Osteocyte (in vitro differentiated cells): ENCODE measurements around the gene NOC2L. TPM values are rescaled to one million over a fixed set of nuclear protein-coding genes. Genes with fewer than 3 reads are reported as not detected.

ENCODE experiments used
- DNase-seq: peaks from one replicate; pipeline ENCODE4 v3.0.0; 2021; ENCODE audit warnings: mixed read lengths; ENCODE audit not compliant: unreplicated experiment; ENCODE audit errors: extremely low spot score
- H3K27ac Mint-ChIP-seq: one replicate; pipeline ENCODE4 v1.8.0; 2021; ENCODE audit warnings: mild to moderate bottlenecking, mixed read lengths; ENCODE audit not compliant: unreplicated experiment
- H3K27me3 Mint-ChIP-seq: one replicate; pipeline ENCODE4 v1.8.0; 2021; ENCODE audit warnings: mixed read lengths; ENCODE audit not compliant: unreplicated experiment
- H3K36me3 Mint-ChIP-seq: one replicate; pipeline ENCODE4 v1.8.0; 2021; ENCODE audit warnings: mixed read lengths; ENCODE audit not compliant: unreplicated experiment
- H3K4me1 Mint-ChIP-seq: one replicate; pipeline ENCODE4 v1.8.0; 2021; ENCODE audit warnings: mixed read lengths; ENCODE audit not compliant: unreplicated experiment
- H3K4me3 Mint-ChIP-seq: one replicate; pipeline ENCODE4 v1.8.0; 2021; ENCODE audit warnings: mild to moderate bottlenecking, moderate library complexity, mixed read lengths; ENCODE audit not compliant: unreplicated experiment
- H3K9me3 Mint-ChIP-seq: one replicate; pipeline ENCODE4 v1.8.0; 2021; ENCODE audit warnings: mixed read lengths; ENCODE audit not compliant: unreplicated experiment
- total RNA-seq: library from RNA; stranded (reverse); gene quantifications from 2 replicates; pipeline ENCODE4 v1.2.1, GENCODE V29; 2021
- TF ChIP-seq, protein P1 (sequence below): fragments of 200-600 bp; sonication (generic); IDR thresholded peaks from 2 replicates; pipeline ENCODE4 v1.5.0; 2021; ENCODE audit warnings: antibody characterized with exemption, mild to moderate bottlenecking, moderate library complexity

Gene NOC2L
- total RNA-seq, 1 donor from 2014 or later: 60.5 TPM

- no peak overlapping the region for H3K4me3 Mint-ChIP-seq
- H3K27ac Mint-ChIP-seq: no peak overlapping the region
- TF ChIP-seq, protein P1, sequence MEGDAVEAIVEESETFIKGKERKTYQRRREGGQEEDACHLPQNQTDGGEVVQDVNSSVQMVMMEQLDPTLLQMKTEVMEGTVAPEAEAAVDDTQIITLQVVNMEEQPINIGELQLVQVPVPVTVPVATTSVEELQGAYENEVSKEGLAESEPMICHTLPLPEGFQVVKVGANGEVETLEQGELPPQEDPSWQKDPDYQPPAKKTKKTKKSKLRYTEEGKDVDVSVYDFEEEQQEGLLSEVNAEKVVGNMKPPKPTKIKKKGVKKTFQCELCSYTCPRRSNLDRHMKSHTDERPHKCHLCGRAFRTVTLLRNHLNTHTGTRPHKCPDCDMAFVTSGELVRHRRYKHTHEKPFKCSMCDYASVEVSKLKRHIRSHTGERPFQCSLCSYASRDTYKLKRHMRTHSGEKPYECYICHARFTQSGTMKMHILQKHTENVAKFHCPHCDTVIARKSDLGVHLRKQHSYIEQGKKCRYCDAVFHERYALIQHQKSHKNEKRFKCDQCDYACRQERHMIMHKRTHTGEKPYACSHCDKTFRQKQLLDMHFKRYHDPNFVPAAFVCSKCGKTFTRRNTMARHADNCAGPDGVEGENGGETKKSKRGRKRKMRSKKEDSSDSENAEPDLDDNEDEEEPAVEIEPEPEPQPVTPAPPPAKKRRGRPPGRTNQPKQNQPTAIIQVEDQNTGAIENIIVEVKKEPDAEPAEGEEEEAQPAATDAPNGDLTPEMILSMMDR: no peak
- peaks cover 13% of the 10 kb centered on the region for H3K27me3 Mint-ChIP-seq
- no peak for DNase-seq
- H3K9me3 Mint-ChIP-seq: no peaks in the 10 kb centered on the region
- no peaks in the 10 kb centered on the region for H3K36me3 Mint-ChIP-seq
- H3K4me1 Mint-ChIP-seq: peaks cover 24% of the 10 kb centered on the region
Observed at GRCh38 chr1:909861-910310, 49.2 kb downstream of the NOC2L start.

- H3K27ac Mint-ChIP-seq: no peak overlapping the region
- no peaks in the 10 kb centered on the region for H3K36me3 Mint-ChIP-seq
- no peak for DNase-seq
- no peaks in the 10 kb centered on the region for H3K9me3 Mint-ChIP-seq
- peaks cover 25% of the 10 kb centered on the region for H3K4me1 Mint-ChIP-seq
- no peak overlapping the region for H3K4me3 Mint-ChIP-seq
- peaks cover 7% of the 10 kb centered on the region for H3K27me3 Mint-ChIP-seq
- TF ChIP-seq, protein P1: no peak
Observed at GRCh38 chr1:908661-909060, 50.4 kb downstream of the NOC2L start.

DNA sequence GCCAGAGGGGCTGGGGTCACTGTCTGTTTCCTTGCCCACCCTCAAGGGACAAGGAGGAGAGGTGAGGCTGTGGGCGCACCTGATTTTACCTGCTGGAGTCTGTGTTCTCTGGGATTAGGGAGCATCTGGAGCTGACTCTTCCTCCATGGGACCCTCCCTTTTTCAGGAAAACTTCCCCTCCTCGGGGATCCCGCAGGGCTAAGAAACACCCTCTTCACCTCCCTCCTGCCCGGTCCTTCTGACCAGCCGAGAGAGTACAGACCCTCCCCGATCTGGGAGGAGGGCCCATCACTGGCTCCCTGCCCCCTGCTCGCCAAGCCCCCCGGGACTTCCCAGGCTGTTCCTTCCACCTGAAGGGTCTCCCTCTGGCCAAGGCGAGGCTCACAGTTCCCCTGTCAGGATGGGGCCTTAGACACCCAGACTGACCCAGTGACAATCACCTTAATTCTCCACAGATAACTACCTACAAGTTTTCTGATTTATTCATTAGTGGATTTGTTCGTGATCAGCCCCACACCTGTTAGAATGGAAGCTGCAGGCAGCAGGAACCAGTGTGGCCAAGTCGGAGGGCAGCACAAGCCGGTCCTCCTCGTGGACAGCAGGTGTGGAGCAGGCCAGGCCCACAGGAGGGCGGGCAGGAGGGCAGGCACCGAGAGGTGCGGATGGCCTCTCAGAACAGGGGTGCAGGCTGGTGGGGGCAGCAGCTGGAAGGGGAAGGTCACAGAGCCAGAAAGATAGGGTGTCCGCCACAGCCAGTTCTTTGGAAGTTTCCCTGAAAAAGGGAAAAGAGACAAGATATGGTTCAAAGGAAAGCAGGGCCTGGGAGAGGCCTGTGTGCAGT lies 51.2 kb downstream of the NOC2L start:
- Mint-ChIP-seq H3K4me1 (peaks cover 25% of the 10 kb centered on the region), H3K27me3 (peaks cover 6% of the 10 kb centered on the region), H3K36me3 (no peaks in the 10 kb centered on the region), H3K4me3 (no peak overlapping the region), H3K9me3 (no peaks in the 10 kb centered on the region), H3K27ac (no peak overlapping the region)
- TF ChIP-seq, protein P1: no peak
- no peak for DNase-seq

DNA sequence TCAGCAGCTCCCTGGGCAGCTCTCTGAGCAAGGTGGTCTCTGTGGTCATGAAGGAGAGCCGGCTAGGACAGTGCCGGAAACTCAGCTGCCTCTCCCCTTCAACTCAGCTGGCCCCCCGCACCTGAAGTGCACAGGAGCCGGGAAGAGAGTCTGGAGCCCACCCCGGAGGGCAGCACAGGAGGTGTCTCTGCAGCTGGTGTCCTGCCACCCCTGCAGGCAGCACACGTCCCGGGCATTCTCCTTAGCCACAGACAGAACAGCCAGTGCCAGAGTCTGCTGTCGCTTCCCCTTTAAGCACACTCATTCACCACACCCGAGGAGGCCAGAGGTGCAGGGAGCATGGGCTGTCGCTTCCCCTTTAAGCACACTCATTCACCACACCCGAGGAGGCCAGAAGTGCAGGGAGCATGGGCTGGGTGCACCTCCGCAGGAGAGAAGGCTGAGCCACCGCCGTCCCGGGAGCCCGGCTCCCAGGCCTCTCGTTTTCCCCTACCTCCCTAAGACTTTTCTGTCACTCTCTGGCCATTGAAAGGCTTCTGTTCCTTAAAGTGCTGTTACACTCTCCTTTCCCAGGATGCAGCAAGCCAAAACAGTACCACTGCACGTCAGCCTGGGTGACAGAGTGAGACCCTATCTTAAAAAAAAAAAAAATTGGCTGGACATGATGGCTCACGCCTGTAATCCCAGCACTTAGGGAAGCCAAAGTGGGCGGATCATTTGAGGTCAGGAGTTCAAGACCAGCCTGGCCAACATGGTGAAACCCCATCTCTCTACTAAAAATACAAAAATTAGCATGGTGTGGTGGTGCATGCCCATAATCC lies 52.2 kb downstream of the NOC2L start:
- H3K9me3 Mint-ChIP-seq: no peaks in the 10 kb centered on the region

More for the DNA sequence above, 52.2 kb downstream of the NOC2L start:
- TF ChIP-seq, protein P1: no peak
- Mint-ChIP-seq H3K27ac (peak overlapping the region; percentile 34), H3K4me3 (peak overlapping the region; percentile 26), H3K36me3 (no peaks in the 10 kb centered on the region), H3K4me1 (peaks cover 25% of the 10 kb centered on the region), H3K27me3 (no peaks in the 10 kb centered on the region)
- no peak for DNase-seq
